Activated naive CD8-positive, alpha-beta T cell treated with anti-CD3 and anti-CD28 coated beads, Interleukin-2, amount 50 U/mL, for 24 hours (primary cell): Measurements from ENCODE around the gene TNFRSF19.
A peak's percentile ranks its signal among the peaks of the same experiment; 100 is the strongest.

Experiments
- ATAC-seq: fragments of 150-1000 bp; cut with Tn5 transposase; one replicate; pipeline ENCODE4 v1.10.0; 2021
- DNase-seq: peaks from one replicate; pipeline ENCODE4 v3.0.0; 2021
- H3K27ac Mint-ChIP-seq: one replicate; pipeline ENCODE4 v1.8.0; 2021; ENCODE audit warnings: mild to moderate bottlenecking, mixed read lengths
- H3K27me3 Mint-ChIP-seq: one replicate; pipeline ENCODE4 v1.8.0; 2021; ENCODE audit warnings: mixed read lengths
- H3K36me3 Mint-ChIP-seq: one replicate; pipeline ENCODE4 v1.8.0; 2021; ENCODE audit warnings: low read depth, mixed read lengths
- H3K4me1 Mint-ChIP-seq: one replicate; pipeline ENCODE4 v1.8.0; 2021; ENCODE audit warnings: mixed read lengths
- H3K4me3 Mint-ChIP-seq: one replicate; pipeline ENCODE4 v1.8.0; 2021; ENCODE audit warnings: mild to moderate bottlenecking, moderate library complexity, mixed read lengths
- H3K9me3 Mint-ChIP-seq: one replicate; pipeline ENCODE4 v1.8.0; 2021; ENCODE audit warnings: mixed read lengths

TNFRSF19 gene

DNA sequence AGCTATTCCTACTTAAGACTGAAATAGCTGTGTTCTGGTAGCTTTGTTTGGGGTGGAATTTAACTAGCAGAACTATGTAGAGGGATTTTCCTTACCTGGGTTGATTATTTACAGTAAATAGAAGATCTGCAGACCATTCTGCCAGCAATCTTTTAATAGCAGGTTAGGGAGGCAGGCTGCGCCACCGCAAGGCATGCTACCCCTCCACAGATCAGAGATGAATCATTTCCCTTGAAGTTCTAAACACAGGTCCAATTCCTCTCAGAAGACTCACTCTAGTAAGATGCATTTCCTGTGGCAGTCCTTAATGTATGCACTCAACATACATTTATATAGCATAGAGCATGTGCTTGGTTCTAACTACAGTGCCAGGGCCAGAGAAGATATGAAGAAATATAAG is 109.0 kb downstream of the TNFRSF19 start:
- Mint-ChIP-seq H3K4me1 (peaks cover 10% of the 10 kb centered on the region), H3K27me3 (peaks cover 8% of the 10 kb centered on the region), H3K36me3 (no peaks in the 10 kb centered on the region), H3K9me3 (peaks cover under 1% of the 10 kb centered on the region), H3K4me3 (no peak overlapping the region), H3K27ac (no peak overlapping the region)
- DNase-seq (no peak), ATAC-seq (peak; percentile 68)

DNA sequence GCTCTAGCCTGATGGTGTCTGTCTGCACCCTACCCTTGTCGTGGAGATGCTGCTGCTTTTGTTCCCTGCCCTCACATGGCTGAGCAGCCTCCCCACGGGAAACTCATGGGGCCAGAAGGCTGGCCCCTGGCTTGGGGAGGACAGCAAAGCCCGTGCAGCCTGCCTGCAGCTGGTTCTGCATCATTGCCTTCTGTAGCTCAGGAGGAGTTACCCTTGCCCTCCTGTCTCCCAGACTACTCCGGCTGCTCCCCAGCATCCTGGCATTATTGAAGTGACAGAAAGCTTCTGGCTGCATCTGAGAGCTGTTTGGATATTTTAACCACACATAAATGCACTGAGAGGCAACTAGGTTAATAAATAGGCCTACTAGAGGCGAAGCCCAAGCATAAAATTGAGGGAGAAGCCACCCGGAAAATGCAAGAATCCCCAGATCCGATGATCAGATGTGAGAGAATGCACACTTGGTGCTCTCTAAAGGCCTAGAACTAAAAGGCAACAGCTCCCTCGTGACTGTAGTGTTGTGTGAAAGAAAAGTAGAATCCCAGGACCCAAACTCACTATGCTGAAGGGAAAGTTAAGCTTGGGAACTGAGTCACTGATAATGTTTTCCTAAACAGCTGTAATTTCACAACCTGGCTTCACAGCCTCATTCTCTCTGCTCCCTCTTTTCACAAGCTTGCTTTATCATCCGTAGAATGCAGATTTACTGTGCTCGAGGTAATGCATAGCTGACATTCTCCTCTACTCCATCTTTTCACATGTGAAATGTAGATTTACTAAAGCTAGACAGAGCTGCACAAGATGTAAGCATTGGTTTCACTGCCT is 110.8 kb downstream of the TNFRSF19 start:
- H3K36me3 Mint-ChIP-seq: no peaks in the 10 kb centered on the region
- no peak for DNase-seq
- peaks cover 10% of the 10 kb centered on the region for H3K4me1 Mint-ChIP-seq
- no peak overlapping the region for H3K27ac Mint-ChIP-seq
- peaks cover 4% of the 10 kb centered on the region for H3K9me3 Mint-ChIP-seq
- peaks cover under 1% of the 10 kb centered on the region for H3K27me3 Mint-ChIP-seq
- ATAC-seq: no peak
- no peak overlapping the region for H3K4me3 Mint-ChIP-seq

GRCh38 chr13:23683084-23683483 is 112.9 kb downstream of the TNFRSF19 start:
- Mint-ChIP-seq H3K27ac (no peak overlapping the region), H3K4me1 (peaks cover 10% of the 10 kb centered on the region), H3K27me3 (no peaks in the 10 kb centered on the region), H3K36me3 (no peaks in the 10 kb centered on the region), H3K4me3 (no peak overlapping the region), H3K9me3 (peaks cover 7% of the 10 kb centered on the region)
- DNase-seq (no peak), ATAC-seq (no peak)

- no peak for DNase-seq
- Mint-ChIP-seq H3K27ac (no peak overlapping the region), H3K4me1 (no peaks in the 10 kb centered on the region), H3K27me3 (no peaks in the 10 kb centered on the region), H3K36me3 (no peaks in the 10 kb centered on the region), H3K4me3 (no peak overlapping the region), H3K9me3 (peaks cover 7% of the 10 kb centered on the region)
- ATAC-seq: no peak
These were observed 114.4 kb downstream of the TNFRSF19 start for GRCh38 chr13:23684647-23685046.

GRCh38 chr13:23685416-23685815 is 115.2 kb downstream of the TNFRSF19 start:
- no peaks in the 10 kb centered on the region for H3K36me3 Mint-ChIP-seq
- DNase-seq: no peak
- no peak for ATAC-seq
- no peak overlapping the region for H3K27ac Mint-ChIP-seq
- no peaks in the 10 kb centered on the region for H3K27me3 Mint-ChIP-seq
- no peak overlapping the region for H3K4me3 Mint-ChIP-seq
- H3K4me1 Mint-ChIP-seq: no peaks in the 10 kb centered on the region
- H3K9me3 Mint-ChIP-seq: peaks cover 7% of the 10 kb centered on the region

GRCh38 chr13:23686948-23687347 is 116.7 kb downstream of the TNFRSF19 start:
- no peaks in the 10 kb centered on the region for H3K4me1 Mint-ChIP-seq
- H3K27me3 Mint-ChIP-seq: no peaks in the 10 kb centered on the region
- DNase-seq: no peak

DNA sequence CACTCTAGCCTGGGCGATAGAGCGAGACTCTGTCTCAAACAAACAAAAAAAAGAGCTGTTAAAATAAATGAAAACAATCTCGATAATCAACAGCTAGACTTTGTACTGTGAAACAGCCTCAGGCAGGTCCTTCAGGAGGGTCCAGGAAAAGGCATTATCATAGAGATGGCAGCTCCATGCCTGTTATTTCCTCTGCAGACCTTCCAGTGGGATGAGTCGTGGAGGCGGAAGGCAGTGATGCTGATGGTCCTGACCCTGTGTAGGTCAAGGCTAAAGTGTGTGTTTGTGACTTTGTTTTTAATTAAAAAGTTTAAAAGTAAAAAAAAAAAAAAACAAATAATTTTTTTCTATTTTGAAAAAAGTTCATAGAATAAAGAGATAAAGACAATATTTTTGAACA is 117.4 kb downstream of the TNFRSF19 start:
- H3K9me3 Mint-ChIP-seq: peaks cover 7% of the 10 kb centered on the region
- no peaks in the 10 kb centered on the region for H3K4me1 Mint-ChIP-seq
- no peak overlapping the region for H3K4me3 Mint-ChIP-seq
- no peak for ATAC-seq
- H3K36me3 Mint-ChIP-seq: no peaks in the 10 kb centered on the region
- H3K27me3 Mint-ChIP-seq: no peaks in the 10 kb centered on the region
- no peak for DNase-seq
- H3K27ac Mint-ChIP-seq: no peak overlapping the region

More at GRCh38 chr13:23686948-23687347, 116.7 kb downstream of the TNFRSF19 start:
- peaks cover 7% of the 10 kb centered on the region for H3K9me3 Mint-ChIP-seq
- no peak overlapping the region for H3K27ac Mint-ChIP-seq
- H3K36me3 Mint-ChIP-seq: no peaks in the 10 kb centered on the region
- H3K4me3 Mint-ChIP-seq: no peak overlapping the region
- ATAC-seq: no peak

GRCh38 chr13:23688336-23688735 is 118.1 kb downstream of the TNFRSF19 start:
- no peak for DNase-seq

DNA sequence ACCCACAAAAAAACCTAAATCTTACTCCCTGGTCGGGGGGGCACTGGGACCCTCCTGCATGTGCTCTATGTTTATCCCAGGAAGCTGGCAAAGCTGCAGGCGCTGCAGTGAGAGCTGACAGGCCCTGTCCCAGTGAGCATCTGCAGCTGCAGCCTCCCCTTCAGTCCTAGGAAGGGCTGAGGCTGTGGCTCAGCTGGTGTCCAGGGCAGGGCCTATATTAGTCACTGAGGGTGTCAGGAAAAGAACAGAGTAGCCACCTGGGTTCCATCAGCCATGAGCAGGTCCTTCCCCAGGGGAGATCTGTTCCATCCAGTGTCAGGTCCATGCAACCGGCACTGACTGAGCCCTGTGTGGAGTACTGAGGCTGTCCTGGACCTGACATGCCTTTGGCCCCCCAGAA is 120.5 kb downstream of the TNFRSF19 start:
- DNase-seq: no peak
- Mint-ChIP-seq H3K4me3 (no peak overlapping the region), H3K36me3 (no peaks in the 10 kb centered on the region), H3K9me3 (peaks cover 3% of the 10 kb centered on the region), H3K4me1 (peaks cover under 1% of the 10 kb centered on the region), H3K27ac (no peak overlapping the region), H3K27me3 (no peaks in the 10 kb centered on the region)
- no peak for ATAC-seq

More at GRCh38 chr13:23688336-23688735, 118.1 kb downstream of the TNFRSF19 start:
- Mint-ChIP-seq H3K9me3 (peaks cover 7% of the 10 kb centered on the region), H3K36me3 (no peaks in the 10 kb centered on the region), H3K4me3 (no peak overlapping the region), H3K27me3 (no peaks in the 10 kb centered on the region), H3K27ac (no peak overlapping the region), H3K4me1 (no peaks in the 10 kb centered on the region)
- no peak for ATAC-seq

DNA sequence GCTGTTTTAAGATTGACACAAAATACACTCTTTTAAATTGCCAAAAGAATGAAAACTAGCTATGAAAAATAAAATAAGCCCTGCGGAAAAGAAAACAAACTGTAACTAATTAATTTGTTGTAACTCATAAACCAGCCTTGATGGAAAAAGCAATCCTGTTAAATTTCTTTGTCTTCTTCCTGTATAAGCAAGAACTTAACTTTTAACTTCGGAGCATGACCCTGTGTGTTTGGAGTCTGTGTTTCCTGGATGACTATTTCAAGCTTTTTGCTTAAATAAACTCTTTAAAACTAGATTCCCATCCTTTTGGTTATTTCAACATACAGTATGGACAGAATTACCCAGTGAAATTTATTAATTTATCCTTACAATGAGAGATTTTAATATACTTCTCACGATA is 122.6 kb downstream of the TNFRSF19 start:
- H3K27ac Mint-ChIP-seq: no peak overlapping the region

GRCh38 chr13:23695196-23695595 is 125.0 kb downstream of the TNFRSF19 start:
- DNase-seq (no peak), ATAC-seq (no peak)
- H3K36me3 Mint-ChIP-seq: no peaks in the 10 kb centered on the region
- H3K4me1 Mint-ChIP-seq: peaks cover 19% of the 10 kb centered on the region
- no peaks in the 10 kb centered on the region for H3K9me3 Mint-ChIP-seq
- H3K27me3 Mint-ChIP-seq: no peaks in the 10 kb centered on the region
- H3K4me3 Mint-ChIP-seq: no peak overlapping the region
- H3K27ac Mint-ChIP-seq: no peak overlapping the region

More for the DNA sequence above, 122.6 kb downstream of the TNFRSF19 start:
- Mint-ChIP-seq H3K27me3 (no peaks in the 10 kb centered on the region), H3K4me3 (no peak overlapping the region), H3K4me1 (peaks cover 16% of the 10 kb centered on the region), H3K9me3 (no peaks in the 10 kb centered on the region), H3K36me3 (no peaks in the 10 kb centered on the region)
- DNase-seq: no peak
- ATAC-seq: no peak

GRCh38 chr13:23695711-23696464 is 125.7 kb downstream of the TNFRSF19 start:
- H3K36me3 Mint-ChIP-seq: no peaks in the 10 kb centered on the region
- H3K9me3 Mint-ChIP-seq: no peaks in the 10 kb centered on the region
- DNase-seq: peak; percentile 56

GRCh38 chr13:23696610-23697009 is 126.4 kb downstream of the TNFRSF19 start:
- Mint-ChIP-seq H3K4me1 (peaks cover 19% of the 10 kb centered on the region), H3K27me3 (no peaks in the 10 kb centered on the region), H3K36me3 (no peaks in the 10 kb centered on the region), H3K27ac (peak overlapping the region; percentile 92), H3K9me3 (no peaks in the 10 kb centered on the region), H3K4me3 (no peak overlapping the region)
- ATAC-seq (no peak), DNase-seq (no peak)

More at GRCh38 chr13:23695711-23696464, 125.7 kb downstream of the TNFRSF19 start:
- Mint-ChIP-seq H3K27me3 (no peaks in the 10 kb centered on the region), H3K4me3 (peak overlapping the region; percentile 59), H3K27ac (peak overlapping the region; percentile 92), H3K4me1 (peaks cover 19% of the 10 kb centered on the region)
- ATAC-seq: peak; percentile 95

DNA sequence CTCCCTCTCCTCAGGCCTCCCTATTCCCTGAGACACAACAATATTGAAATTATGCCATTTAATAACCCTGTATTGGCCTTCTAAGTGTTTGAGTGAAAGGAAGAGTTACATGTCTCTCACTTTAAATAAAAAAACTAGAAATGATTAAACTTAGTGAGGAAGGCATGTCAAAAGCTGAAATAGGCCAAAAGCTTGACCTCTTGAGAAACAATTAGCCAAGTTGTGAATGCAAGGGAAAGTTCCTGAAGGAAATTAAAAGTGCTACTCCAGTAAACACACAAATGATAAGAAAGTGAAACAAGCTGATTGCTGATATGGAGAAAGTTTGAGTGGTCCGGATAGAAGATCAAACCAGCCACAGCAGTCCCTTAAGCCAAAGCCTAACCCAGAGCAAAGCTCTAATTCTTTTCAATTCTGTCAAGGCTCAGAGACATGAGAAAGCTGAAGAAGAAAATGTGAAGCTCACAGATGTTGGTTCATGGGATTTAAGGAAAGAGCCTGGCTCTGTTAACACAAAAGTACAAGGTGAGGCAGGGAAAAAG is 127.6 kb downstream of the TNFRSF19 start:
- Mint-ChIP-seq H3K4me1 (peaks cover 19% of the 10 kb centered on the region), H3K4me3 (no peak overlapping the region), H3K27me3 (no peaks in the 10 kb centered on the region), H3K36me3 (no peaks in the 10 kb centered on the region), H3K9me3 (no peaks in the 10 kb centered on the region), H3K27ac (no peak overlapping the region)
- DNase-seq (no peak), ATAC-seq (no peak)

DNA sequence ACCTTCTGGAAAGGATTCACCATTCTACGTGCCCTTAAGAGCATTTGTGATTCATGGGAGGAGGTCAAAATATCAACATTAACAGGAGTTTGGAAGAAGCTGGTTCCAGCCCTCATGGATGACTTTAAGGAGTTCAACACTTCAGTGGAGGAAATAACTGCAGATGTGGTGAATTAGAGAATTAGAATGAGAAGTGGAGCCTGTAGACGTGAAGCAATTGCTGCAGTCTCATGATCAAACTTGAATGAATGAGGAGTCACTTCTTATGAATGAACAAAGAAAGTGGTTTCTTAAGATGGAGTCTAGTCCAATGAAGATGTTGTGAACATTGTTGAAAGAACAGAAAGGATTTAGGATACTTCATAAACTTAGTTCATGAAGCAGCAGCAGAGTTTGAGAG is 129.1 kb downstream of the TNFRSF19 start:
- Mint-ChIP-seq H3K27me3 (no peaks in the 10 kb centered on the region), H3K9me3 (no peaks in the 10 kb centered on the region), H3K27ac (no peak overlapping the region), H3K4me1 (peaks cover 19% of the 10 kb centered on the region), H3K36me3 (no peaks in the 10 kb centered on the region), H3K4me3 (no peak overlapping the region)
- no peak for ATAC-seq
- no peak for DNase-seq
